Activated CD8-positive, alpha-beta memory T cell treated with anti-CD3 and anti-CD28 coated beads, Interleukin-2, amount 10 ng/mL, durations not matched to agents 7 days and 5 days (primary cell): ENCODE measurements around the gene CEBPZOS. TPM values are rescaled to one million over a fixed set of nuclear protein-coding genes. Genes with fewer than 3 reads are reported as not detected.

Experiments
- ATAC-seq: fragments of 150-1000 bp; cut with Tn5 transposase; one replicate; pipeline ENCODE4 v1.10.0; 2021; ENCODE audit warnings: moderate library complexity
- CTCF ChIA-PET: fragments of 350-600 bp; sonication (Branson Sonifier 250); formaldehyde crosslinking; loops from one replicate; lab custom pipeline; 2021; ENCODE audit warnings: antibody characterized with exemption; lab: Charles Lee
- DNase-seq: peaks from one replicate; pipeline ENCODE4 v3.0.0-alpha.2; 2020
- H3K27ac Mint-ChIP-seq: one replicate; pipeline ENCODE4 v1.8.0; 2021; ENCODE audit warnings: mild to moderate bottlenecking, mixed read lengths
- H3K27me3 Mint-ChIP-seq: one replicate; pipeline ENCODE4 v1.8.0; 2021; ENCODE audit warnings: mixed read lengths
- H3K36me3 Mint-ChIP-seq: one replicate; pipeline ENCODE4 v1.8.0; 2021; ENCODE audit warnings: mild to moderate bottlenecking, mixed read lengths
- H3K4me1 Mint-ChIP-seq: one replicate; pipeline ENCODE4 v1.8.0; 2021; ENCODE audit warnings: mixed read lengths
- H3K4me3 Mint-ChIP-seq: one replicate; pipeline ENCODE4 v1.8.0; 2021; ENCODE audit warnings: mild to moderate bottlenecking, moderate library complexity, mixed read lengths
- H3K9me3 Mint-ChIP-seq: one replicate; pipeline ENCODE4 v1.8.0; 2022; ENCODE audit warnings: low read depth, mixed read lengths
- total RNA-seq, 2 experiments: library from RNA; stranded (reverse); gene quantifications; one replicate each; pipeline ENCODE4 v1.2.3, GENCODE V29; 2021

Gene CEBPZOS
- total RNA-seq, 2 experiments from 2014 or later, result 35.6 to 37.9 TPM

DNA sequence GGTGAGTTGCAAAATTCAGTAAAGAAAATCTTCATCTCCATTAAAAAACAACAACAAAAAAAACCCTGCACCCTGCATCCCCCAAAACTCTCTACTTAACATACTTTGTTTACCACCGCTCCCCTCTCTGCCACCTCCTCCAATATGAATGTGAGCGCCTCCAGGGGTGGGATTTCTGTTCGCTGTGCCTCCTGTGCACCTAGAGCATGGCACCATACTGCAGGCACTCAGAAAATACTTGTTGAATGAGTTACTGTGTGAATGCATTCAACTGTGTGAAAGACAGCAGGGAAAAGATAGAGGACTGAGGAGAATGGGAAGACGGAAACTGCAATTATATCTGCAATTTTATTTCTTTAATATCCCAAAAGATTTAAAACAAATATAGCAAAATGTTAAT lies 30.6 kb downstream of the CEBPZOS start:
- H3K27ac Mint-ChIP-seq, result no peak overlapping the region
- H3K9me3 Mint-ChIP-seq, result no peaks in the 10 kb centered on the region
- ATAC-seq, result no peak
- no peak for DNase-seq
- CTCF ChIA-PET, result no interaction called here
- no peak overlapping the region for H3K4me3 Mint-ChIP-seq
- peaks cover 54% of the 10 kb centered on the region for H3K36me3 Mint-ChIP-seq
- no peaks in the 10 kb centered on the region for H3K27me3 Mint-ChIP-seq
- peaks cover 63% of the 10 kb centered on the region for H3K4me1 Mint-ChIP-seq

DNA sequence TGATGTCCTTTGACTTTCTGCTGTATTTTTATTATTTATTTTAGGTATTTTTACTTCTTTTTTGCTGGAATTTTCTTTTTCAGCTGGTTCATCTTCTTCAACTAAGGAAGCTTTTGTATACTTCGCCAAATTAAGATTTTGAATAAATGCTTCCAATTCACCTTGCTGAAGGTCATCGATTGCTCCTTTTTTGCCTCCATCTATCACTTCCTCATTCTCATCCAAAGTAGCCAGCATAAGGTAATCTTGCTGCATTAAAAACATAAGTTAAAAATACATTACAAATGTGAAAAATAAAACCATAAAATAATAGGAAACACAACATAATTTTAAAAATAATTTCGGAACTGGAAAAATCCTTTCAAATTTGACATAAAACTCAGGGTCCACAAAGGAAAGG lies 32.5 kb downstream of the CEBPZOS start:
- Mint-ChIP-seq H3K27me3 (no peaks in the 10 kb centered on the region), H3K4me3 (no peak overlapping the region), H3K36me3 (peaks cover 39% of the 10 kb centered on the region), H3K9me3 (no peaks in the 10 kb centered on the region), H3K27ac (no peak overlapping the region), H3K4me1 (peaks cover 48% of the 10 kb centered on the region)
- CTCF ChIA-PET, result no interaction called here
- no peak for ATAC-seq
- no peak for DNase-seq

DNA sequence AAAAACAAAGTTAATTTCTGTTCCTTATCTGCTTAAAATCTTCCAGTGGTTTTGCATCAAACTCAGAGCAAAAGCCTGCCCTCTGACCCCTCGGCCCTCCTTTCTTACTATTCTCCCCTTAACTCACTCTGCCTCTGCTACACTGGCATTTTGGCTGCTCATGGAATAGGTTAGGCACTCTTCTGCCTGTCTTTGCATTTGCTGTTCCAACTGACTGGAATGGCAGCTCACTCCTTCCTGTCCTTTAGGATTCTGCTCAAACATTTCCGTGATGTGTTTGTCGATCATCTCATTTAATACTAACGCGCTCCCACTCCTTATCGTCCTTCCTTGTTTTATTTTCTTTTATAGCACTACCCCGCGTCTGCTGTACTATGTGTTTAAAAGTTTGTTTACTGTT lies 34.3 kb downstream of the CEBPZOS start:
- CTCF ChIA-PET, result no interaction called here
- ATAC-seq (no peak), DNase-seq (no peak)
- H3K4me1 Mint-ChIP-seq, result peaks cover 43% of the 10 kb centered on the region
- H3K4me3 Mint-ChIP-seq, result no peak overlapping the region
- H3K27ac Mint-ChIP-seq, result no peak overlapping the region
- H3K9me3 Mint-ChIP-seq, result no peaks in the 10 kb centered on the region
- H3K27me3 Mint-ChIP-seq, result no peaks in the 10 kb centered on the region
- H3K36me3 Mint-ChIP-seq, result peaks cover 38% of the 10 kb centered on the region

DNA sequence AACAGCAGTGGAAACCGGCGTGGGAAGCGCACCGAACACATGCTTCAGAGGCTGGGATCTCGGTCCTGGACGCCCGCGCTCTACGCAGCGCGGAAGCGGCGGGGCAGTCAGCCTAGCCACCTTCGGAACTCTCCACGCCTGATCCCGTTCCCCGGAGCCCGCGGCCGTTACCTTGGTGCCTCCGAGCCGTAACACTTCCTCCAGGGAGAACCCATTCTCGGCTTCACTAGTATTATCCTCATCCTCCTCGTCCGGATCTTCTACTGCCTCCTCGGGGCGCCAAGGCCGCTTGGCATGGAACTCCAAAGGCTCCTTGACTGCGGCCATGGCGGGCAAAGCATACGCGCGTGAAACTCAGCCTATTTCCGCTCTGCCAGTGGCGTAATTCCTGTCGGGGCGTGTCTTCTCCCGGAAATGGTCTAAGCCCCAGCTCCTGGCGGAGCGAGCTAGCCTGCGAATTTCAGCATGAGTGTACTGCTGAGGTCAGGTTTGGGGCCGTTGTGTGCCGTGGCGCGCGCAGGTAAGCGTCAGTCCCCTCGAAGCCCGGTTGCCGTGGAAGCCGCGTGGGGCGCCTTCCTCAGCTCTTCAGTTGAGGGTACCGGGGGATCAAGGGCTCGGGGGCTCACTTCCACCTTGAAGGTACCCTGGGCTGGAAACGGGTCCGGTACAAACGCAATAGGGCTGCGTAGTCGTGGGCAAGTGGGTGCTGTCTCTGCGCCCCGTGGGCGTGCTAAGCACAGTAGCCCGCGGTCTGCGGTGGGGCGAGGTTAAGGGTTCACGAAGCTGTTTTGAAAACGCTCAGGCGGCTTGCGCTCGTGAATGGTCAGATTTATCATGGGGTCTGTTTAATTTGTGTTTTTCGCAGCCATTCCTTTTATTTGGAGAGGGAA lies 35.2 kb downstream of the CEBPZOS start, which contains the start of the genes CEBPZ and NDUFAF7:
TSS of gene CEBPZ (minus strand) at position 356 of the 890 bp plus-strand sequence. CDS start at position 327, 29 bp downstream.
TSS of gene NDUFAF7 (plus strand) at position 418 of the 890 bp plus-strand sequence. CDS start at position 466, 48 bp downstream.
- peaks cover 37% of the 10 kb centered on the region for H3K36me3 Mint-ChIP-seq
- H3K27me3 Mint-ChIP-seq, result no peaks in the 10 kb centered on the region
- DNase-seq, result peak; percentile 94
- CTCF ChIA-PET, result interaction anchor here (0.6 to 1.8 kb wide), 7 partner anchors 10 to 646 kb away, joined by 3 to 4 read pairs (median 3); no protein-coding TSS in a partner anchor
- H3K4me1 Mint-ChIP-seq, result peaks cover 37% of the 10 kb centered on the region
- no peak within 1 kb of the TSS for H3K27ac Mint-ChIP-seq
- peak; percentile 95 for ATAC-seq
- H3K4me3 Mint-ChIP-seq, result no peak within 1 kb of the TSS
- H3K9me3 Mint-ChIP-seq, result no peaks in the 10 kb centered on the region

DNA sequence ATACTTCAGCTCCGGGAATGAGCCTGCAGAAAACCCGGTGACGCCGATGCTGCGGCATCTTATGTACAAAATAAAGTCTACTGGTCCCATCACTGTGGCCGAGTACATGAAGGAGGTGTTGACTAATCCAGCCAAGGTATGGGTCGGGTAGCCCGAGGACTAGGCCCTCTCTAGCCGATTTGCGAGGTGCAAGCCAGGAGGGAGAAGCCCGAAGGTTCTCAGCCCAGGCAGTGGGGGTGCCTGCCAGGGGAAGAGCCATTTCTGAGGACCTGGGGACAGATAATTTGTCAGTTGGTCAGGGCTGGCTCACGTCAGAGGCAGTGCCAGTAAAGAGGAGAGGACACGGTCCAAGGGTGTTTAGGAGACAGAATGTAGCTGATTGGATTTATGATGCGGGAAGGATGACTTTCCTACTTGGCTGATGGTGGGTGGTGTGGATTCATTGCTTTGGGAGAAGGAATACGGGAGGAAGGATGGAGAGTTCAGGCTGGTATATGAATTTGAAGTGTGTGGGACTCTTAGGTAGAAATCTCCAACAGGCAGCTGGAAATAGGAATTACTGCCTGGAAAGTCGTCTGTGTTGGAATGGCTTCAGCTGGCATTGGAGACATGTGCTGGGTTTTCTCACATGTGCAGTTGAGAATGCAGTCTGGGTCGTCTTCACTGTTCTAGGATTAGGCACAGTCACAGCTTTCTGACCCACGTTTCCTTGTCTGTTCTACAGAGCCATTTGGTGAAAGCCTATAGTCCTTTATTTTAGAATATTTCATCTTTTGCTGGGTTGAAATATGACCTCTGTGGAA lies 36.0 kb downstream of the CEBPZOS start:
- peaks cover 33% of the 10 kb centered on the region for H3K36me3 Mint-ChIP-seq
- H3K4me1 Mint-ChIP-seq, result peaks cover 30% of the 10 kb centered on the region
- H3K4me3 Mint-ChIP-seq, result no peak overlapping the region
- CTCF ChIA-PET, result interaction anchor here (0.6 to 1.8 kb wide), 9 partner anchors 11 to 645 kb away, joined by 3 to 4 read pairs (median 3); no protein-coding TSS in a partner anchor
- ATAC-seq (no peak), DNase-seq (no peak)
- no peaks in the 10 kb centered on the region for H3K27me3 Mint-ChIP-seq
- H3K27ac Mint-ChIP-seq, result no peak overlapping the region
- no peaks in the 10 kb centered on the region for H3K9me3 Mint-ChIP-seq

DNA sequence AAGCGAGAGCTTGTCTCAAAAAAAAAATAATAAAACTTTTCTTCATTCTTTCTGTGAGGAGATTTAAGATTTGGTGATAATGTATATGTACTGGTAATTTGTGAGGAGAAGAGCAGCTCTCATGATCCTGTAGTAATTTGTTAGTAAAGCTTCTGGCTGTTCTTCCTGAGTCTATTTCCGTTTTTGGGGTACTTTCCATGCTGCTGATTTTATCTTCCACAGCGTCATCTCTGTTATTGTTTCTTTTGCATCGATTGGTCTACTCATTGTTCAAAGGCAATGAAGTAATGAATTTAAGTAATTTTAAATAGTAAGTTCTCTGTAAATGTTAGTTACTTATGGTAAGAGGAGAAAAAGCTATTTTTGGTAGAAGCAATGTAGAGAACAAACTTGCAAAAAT lies 47.1 kb downstream of the CEBPZOS start:
- Mint-ChIP-seq H3K27me3 (no peaks in the 10 kb centered on the region), H3K4me1 (peaks cover 11% of the 10 kb centered on the region), H3K27ac (no peak overlapping the region), H3K4me3 (no peak overlapping the region), H3K9me3 (peaks cover 2% of the 10 kb centered on the region), H3K36me3 (peaks cover 64% of the 10 kb centered on the region)
- CTCF ChIA-PET, result interaction anchor here (1.0 kb wide), 1 partner anchor 11 kb away, joined by 3 read pairs; no protein-coding TSS in a partner anchor
- ATAC-seq (no peak), DNase-seq (no peak)

DNA sequence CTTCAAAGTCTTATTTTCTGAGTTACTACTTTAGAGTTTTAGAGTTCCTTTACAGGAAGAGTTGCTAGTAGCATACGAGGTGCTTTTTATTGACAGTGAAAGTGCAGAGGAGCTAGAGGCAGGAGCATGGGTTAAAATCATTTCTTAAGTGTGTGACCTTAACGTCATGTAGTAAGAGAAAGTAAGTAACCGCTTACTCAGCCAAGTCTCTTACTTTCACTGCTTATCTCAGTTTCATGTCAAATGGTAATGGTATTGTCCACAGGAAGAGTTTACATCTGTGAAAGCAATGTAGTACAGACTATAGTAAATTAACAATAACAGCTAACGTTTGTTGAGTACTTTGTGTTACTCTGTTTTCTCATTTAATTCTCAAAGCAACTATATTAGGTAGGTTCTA lies 47.7 kb downstream of the CEBPZOS start:
- H3K9me3 Mint-ChIP-seq, result peaks cover 2% of the 10 kb centered on the region

DNA sequence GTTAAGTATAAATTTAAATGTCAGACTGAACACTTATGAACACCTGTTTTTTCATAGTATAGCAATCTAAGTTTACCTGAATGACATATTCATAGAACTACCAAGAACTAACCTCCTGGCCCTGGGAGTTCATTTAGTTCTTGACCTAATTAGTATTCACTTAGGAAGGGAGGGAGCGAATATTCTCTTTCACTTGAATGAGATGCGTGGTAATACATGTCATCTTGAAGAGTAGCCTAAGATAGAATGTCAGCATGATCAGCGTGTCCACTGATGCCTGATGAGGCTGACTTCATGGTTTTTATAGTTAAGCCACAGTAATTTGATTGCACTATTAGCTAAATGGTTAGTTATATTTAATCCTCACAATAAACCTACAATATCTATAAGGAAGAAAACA lies 48.5 kb downstream of the CEBPZOS start:
- CTCF ChIA-PET, result interaction anchor here (1.1 kb wide), 1 partner anchor 13 kb away, joined by 4 read pairs; no protein-coding TSS in a partner anchor
- no peak for ATAC-seq
- H3K9me3 Mint-ChIP-seq, result peaks cover 2% of the 10 kb centered on the region

More for the DNA sequence above, 47.7 kb downstream of the CEBPZOS start:
- no peak overlapping the region for H3K4me3 Mint-ChIP-seq
- ATAC-seq, result peak; percentile 33
- no peak overlapping the region for H3K27ac Mint-ChIP-seq
- no peak for DNase-seq
- no peaks in the 10 kb centered on the region for H3K27me3 Mint-ChIP-seq
- CTCF ChIA-PET, result interaction anchor here (1.0 to 1.1 kb wide), 2 partner anchors 11 to 14 kb away, joined by 3 to 4 read pairs; no protein-coding TSS in a partner anchor
- H3K36me3 Mint-ChIP-seq, result peaks cover 65% of the 10 kb centered on the region
- H3K4me1 Mint-ChIP-seq, result peaks cover 11% of the 10 kb centered on the region

DNA sequence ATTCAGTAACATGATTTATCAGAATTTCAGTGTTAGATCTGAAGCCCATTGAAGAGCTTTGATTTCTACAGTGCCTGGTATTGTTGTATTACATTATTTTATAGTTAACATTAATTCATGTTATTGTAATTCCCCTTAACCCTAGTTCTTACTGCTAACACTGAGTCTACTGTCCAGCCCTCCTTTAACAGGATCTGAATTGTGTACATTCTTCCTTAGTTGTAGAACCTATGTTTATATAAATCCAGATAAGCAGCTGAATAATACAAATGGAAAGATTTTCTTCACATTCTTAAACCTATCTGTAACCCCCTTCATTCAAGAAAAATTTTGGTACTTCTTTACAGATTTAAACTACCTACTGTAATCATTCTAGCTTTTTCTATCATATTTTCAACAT lies 49.9 kb downstream of the CEBPZOS start:
- H3K9me3 Mint-ChIP-seq, result peaks cover 2% of the 10 kb centered on the region
- ATAC-seq (no peak), DNase-seq (no peak)
- peaks cover 9% of the 10 kb centered on the region for H3K4me1 Mint-ChIP-seq
- H3K27me3 Mint-ChIP-seq, result no peaks in the 10 kb centered on the region
- H3K27ac Mint-ChIP-seq, result no peak overlapping the region
- CTCF ChIA-PET, result no interaction called here
- H3K4me3 Mint-ChIP-seq, result no peak overlapping the region
- H3K36me3 Mint-ChIP-seq, result peaks cover 63% of the 10 kb centered on the region

More for the DNA sequence above, 48.5 kb downstream of the CEBPZOS start:
- no peak for DNase-seq
- Mint-ChIP-seq H3K27me3 (no peaks in the 10 kb centered on the region), H3K27ac (no peak overlapping the region), H3K4me1 (peaks cover 11% of the 10 kb centered on the region), H3K36me3 (peaks cover 68% of the 10 kb centered on the region), H3K4me3 (no peak overlapping the region)

DNA sequence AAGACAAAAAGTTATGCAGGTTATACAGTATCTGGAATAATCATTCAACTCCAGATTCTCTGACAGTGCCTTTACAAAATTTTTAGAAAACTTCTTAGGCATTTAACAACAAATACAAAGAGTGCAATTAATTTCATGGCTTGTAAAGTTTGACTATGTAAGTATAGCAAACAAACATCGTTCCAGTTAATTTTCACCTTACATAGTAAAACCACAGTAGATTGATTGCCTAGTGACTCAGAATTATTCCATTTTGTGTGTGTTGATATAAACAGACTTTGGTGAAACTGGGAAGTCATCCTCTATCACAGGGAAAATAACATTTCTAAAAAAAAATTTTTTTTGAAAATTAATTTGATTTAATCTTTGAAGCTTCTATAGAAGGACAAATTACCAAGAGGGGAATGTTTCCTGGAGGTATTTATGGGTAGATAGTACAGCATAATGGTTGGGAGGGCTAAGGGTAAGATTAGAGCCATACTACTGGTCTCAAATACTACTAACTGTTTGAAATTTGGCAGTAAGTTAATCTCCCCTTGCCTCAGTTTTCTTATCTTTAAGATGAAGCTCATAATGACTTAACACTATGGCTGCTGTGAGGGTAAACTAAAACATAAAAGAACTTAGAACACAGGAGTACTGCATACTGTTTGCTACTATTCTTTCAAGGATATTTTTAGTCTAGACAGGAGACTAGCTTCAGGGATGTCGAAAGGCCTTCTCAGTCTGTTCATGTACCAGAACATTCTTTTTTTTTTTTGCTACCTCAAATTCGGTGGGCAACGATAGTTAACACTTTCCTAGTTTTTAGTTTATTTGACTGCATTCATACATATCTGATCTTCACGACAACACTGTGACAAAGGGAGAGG lies 54.8 kb downstream of the CEBPZOS start:
- DNase-seq (no peak), ATAC-seq (no peak)
- CTCF ChIA-PET, result no interaction called here
- Mint-ChIP-seq H3K9me3 (no peaks in the 10 kb centered on the region), H3K4me3 (no peak overlapping the region), H3K36me3 (peaks cover 52% of the 10 kb centered on the region), H3K4me1 (no peaks in the 10 kb centered on the region), H3K27me3 (no peaks in the 10 kb centered on the region), H3K27ac (no peak overlapping the region)
